Motor neuron (in vitro differentiated cells): ENCODE data around the gene FLVCR1. TPM values are rescaled to one million over a fixed set of nuclear protein-coding genes. Genes with fewer than 3 reads are reported as not detected.
"Not testable (repeated sequence)": the region's sequence is repeated elsewhere in the genome, so short reads cannot be mapped to it uniquely, and the experiment has no call there.

Experiments
- ATAC-seq, 8 experiments: fragments of 200-7000 bp; cut with Tn5 transposase; replicated peaks in 6 of 8; 2 replicates each; pipeline ENCODE4 v1.8.0; 2021; ENCODE audit warnings: mild to moderate bottlenecking in 8 of 8, moderate library complexity in 8 of 8
- H3K27ac ChIP-seq, 2 donors: fragments of 250-450 bp; sonication (Bioruptor Pico); 2 replicates each; pipeline ENCODE4 v1.9.0; 2021; ENCODE audit warnings: antibody characterized with exemption in 2 of 2, mild to moderate bottlenecking in 2 of 2, moderate library complexity in 1 of 2
- H3K4me1 ChIP-seq, 2 donors: fragments of 250-450 bp; sonication (Bioruptor Pico); replicated peaks in 1 of 2; 2 replicates each; pipeline ENCODE4 v1.6.1; 2021; ENCODE audit warnings: antibody characterized with exemption in 2 of 2, mild to moderate bottlenecking in 2 of 2, moderate library complexity in 1 of 2
- H3K4me3 ChIP-seq, 5 donors: fragments of 250-450 bp; sonication (Bioruptor Pico); 2 replicates each; pipeline ENCODE4 v1.9.0; 2021; ENCODE audit warnings: antibody characterized with exemption in 5 of 5, mild to moderate bottlenecking in 5 of 5, moderate library complexity in 4 of 5
- WGBS, 10 experiments: fragments of 450-650 bp; shearing (Covaris generic); methylation state at CpG; one replicate each; pipeline ENCODE4 v1.0.0; 2022; 5-methylcytosine and 5-hydroxymethylcytosine counted together
- in situ Hi-C, 9 experiments: fragments of 400-800 bp; cut with MboI; loops; one replicate each; pipeline ENCODE4 v1.15.0; 2021; ENCODE audit warnings: low sequenced_read_pairs in 9 of 9, low pct_unique_long_range_greater_than_20kb in 2 of 9; ENCODE audit not compliant: unreplicated experiment in 9 of 9
- total RNA-seq, 8 experiments: library from RNA; unstranded; fragments of 300-600 nt; gene quantifications; 2 replicates each; pipeline versions ENCODE4 v1.2.3 to v1.2.4, GENCODE V29; 2022

FLVCR1 gene
- total RNA-seq, 8 experiments from 2014 or later = 3.1 to 35.7 (median 15.6) TPM

GRCh38 chr1:212864201-212864600 is 6.1 kb downstream of the FLVCR1 start:
- H3K4me3 ChIP-seq = no peak overlapping the region
- no peak for ATAC-seq
- H3K27ac ChIP-seq = no peak overlapping the region
- in situ Hi-C loops = no loop called here
- H3K4me1 ChIP-seq = peaks cover 30 to 32% of the 10 kb centered on the region in 2 donors
- 88 to 100% (median 95%) methylated on average over 1 to 4 of the region's 4 CpGs; no CpG with 5 or more reads in 2 of the 10 experiments for WGBS, 10 experiments

- 60 to 100% (median 100%) methylated on average over 1 of the region's 1 CpG for WGBS, 10 experiments
- in situ Hi-C loops = no loop called here
- peaks cover 8 to 15% of the 10 kb centered on the region in 2 donors for H3K4me1 ChIP-seq
- H3K27ac ChIP-seq = no peak overlapping the region
- ATAC-seq = no peak
- no peak overlapping the region for H3K4me3 ChIP-seq
Observed at GRCh38 chr1:212867192-212867591, 9.1 kb downstream of the FLVCR1 start.

GRCh38 chr1:212871976-212872375 is 13.9 kb downstream of the FLVCR1 start:
- 78 to 100% (median 100%) methylated on average over 1 of the region's 1 CpG; no CpG with 5 or more reads in 1 of the 10 experiments for WGBS, 10 experiments
- no peaks in the 10 kb centered on the region for H3K4me1 ChIP-seq
- no peak overlapping the region for H3K4me3 ChIP-seq
- in situ Hi-C loops = no loop called here
- no peak overlapping the region for H3K27ac ChIP-seq
- ATAC-seq = no peak

- WGBS, 10 experiments = 43 to 100% (median 89%) methylated on average over 1 to 2 of the region's 2 CpGs
- Histone ChIP-seq H3K4me3 (no peak overlapping the region), H3K27ac (no peak overlapping the region), H3K4me1 (no peaks in the 10 kb centered on the region)
- ATAC-seq = no peak
- in situ Hi-C loops = no loop called here
Observed at GRCh38 chr1:212873518-212873917, 15.4 kb downstream of the FLVCR1 start.

- Histone ChIP-seq H3K27ac (no peak overlapping the region), H3K4me3 (no peak overlapping the region), H3K4me1 (no peaks in the 10 kb centered on the region)
- ATAC-seq = no peak
- 80 to 100% (median 96%) methylated on average over 1 to 6 of the region's 6 CpGs; no CpG with 5 or more reads in 1 of the 10 experiments for WGBS, 10 experiments
- in situ Hi-C loops = no loop called here
Observed at GRCh38 chr1:212878418-212878817, 20.3 kb downstream of the FLVCR1 start.

- Histone ChIP-seq H3K27ac (no peak overlapping the region), H3K4me3 (no peak overlapping the region), H3K4me1 (no peaks in the 10 kb centered on the region)
- in situ Hi-C loops = no loop called here
- ATAC-seq = no peak
- 0 to 90% (median 75%) methylated on average over 1 to 6 of the region's 6 CpGs for WGBS, 10 experiments
Observed at GRCh38 chr1:212879947-212880690, 22.0 kb downstream of the FLVCR1 start.

- in situ Hi-C loops = no loop called here
- no peak for ATAC-seq
Observed at GRCh38 chr1:212884592-212884991, 26.5 kb downstream of the FLVCR1 start.

GRCh38 chr1:212892108-212892507 is 34.0 kb downstream of the FLVCR1 start:
- Histone ChIP-seq H3K4me1 (no peaks in the 10 kb centered on the region), H3K27ac (no peak overlapping the region), H3K4me3 (no peak overlapping the region)
- WGBS, 10 experiments = 80 to 100% (median 93%) methylated on average over 1 of the region's 1 CpG; no CpG with 5 or more reads in 3 of the 10 experiments
- ATAC-seq = no peak
- in situ Hi-C loops = no loop called here

More at GRCh38 chr1:212884592-212884991, 26.5 kb downstream of the FLVCR1 start:
- no peaks in the 10 kb centered on the region for H3K4me1 ChIP-seq
- no peak overlapping the region for H3K27ac ChIP-seq
- WGBS, 10 experiments = 50 to 95% (median 77%) methylated on average over 2 to 4 of the region's 4 CpGs; no CpG with 5 or more reads in 1 of the 10 experiments
- H3K4me3 ChIP-seq = no peak overlapping the region

GRCh38 chr1:212899845-212900244 is 41.8 kb downstream of the FLVCR1 start:
- 100% methylated on average over 1 of the region's 1 CpG; no CpG with 5 or more reads in 6 of the 10 experiments for WGBS, 10 experiments
- Histone ChIP-seq H3K4me3 (no peak overlapping the region), H3K4me1 (no peaks in the 10 kb centered on the region), H3K27ac (no peak overlapping the region)
- no peak for ATAC-seq
- in situ Hi-C loops = no loop called here

GRCh38 chr1:212901290-212901689 is 43.2 kb downstream of the FLVCR1 start:
- Histone ChIP-seq H3K27ac (no peak overlapping the region), H3K4me1 (peaks cover 0 to under 1% of the 10 kb centered on the region in 2 donors), H3K4me3 (no peak overlapping the region)
- whole genome bisulfite sequencing, 10 experiments = 20 to 100% (median 77%) methylated on average over 1 to 2 of the region's 2 CpGs
- in situ Hi-C loops = no loop called here
- no peak for ATAC-seq

- Histone ChIP-seq H3K27ac (no peak overlapping the region), H3K4me3 (no peak overlapping the region), H3K4me1 (peaks cover 0 to 6% of the 10 kb centered on the region in 2 donors)
- no peak for ATAC-seq
- 69 to 96% (median 81%) methylated on average over 3 of the region's 3 CpGs for WGBS, 10 experiments
- in situ Hi-C loops = no loop called here
Observed at GRCh38 chr1:212902054-212902453, 44.0 kb downstream of the FLVCR1 start.

GRCh38 chr1:212903664-212904063 is 45.6 kb downstream of the FLVCR1 start:
- ATAC-seq = no peak
- H3K4me1 ChIP-seq = peaks cover 0 to 6% of the 10 kb centered on the region in 2 donors
- in situ Hi-C loops = no loop called here
- H3K27ac ChIP-seq = no peak overlapping the region
- 67 to 100% (median 94%) methylated on average over 1 of the region's 1 CpG; no CpG with 5 or more reads in 1 of the 10 experiments for WGBS, 10 experiments
- no peak overlapping the region for H3K4me3 ChIP-seq

GRCh38 chr1:212908071-212908470 is 50.0 kb downstream of the FLVCR1 start:
- not testable (repeated sequence) for H3K27ac ChIP-seq

GRCh38 chr1:212908971-212909370 is 50.9 kb downstream of the FLVCR1 start:
- no peak for ATAC-seq
- WGBS, 10 experiments = 40 to 100% (median 91%) methylated on average over 1 to 3 of the region's 3 CpGs; no CpG with 5 or more reads in 2 of the 10 experiments
- H3K27ac ChIP-seq = no peak overlapping the region
- H3K4me1 ChIP-seq = peaks cover 4 to 10% of the 10 kb centered on the region in 2 donors
- H3K4me3 ChIP-seq = no peak overlapping the region
- in situ Hi-C loops = no loop called here

More at GRCh38 chr1:212908071-212908470, 50.0 kb downstream of the FLVCR1 start:
- 0 to 100% (median 85%) methylated on average over 1 to 10 of the region's 12 CpGs; no CpG with 5 or more reads in 2 of the 10 experiments for WGBS, 10 experiments
- H3K4me1 ChIP-seq, H3K4me3 ChIP-seq, ATAC-seq, in situ Hi-C loops: not testable (repeated sequence)
